NB4 (cell line): ENCODE data around the gene MEN1.

Experiments used
- CTCF ChIP-seq: IDR thresholded peaks from one replicate; pipeline ENCODE4 v1.5.1; 2012; ENCODE audit warnings: low read depth, low read length
- POLR2A ChIP-seq: IDR thresholded peaks from 2 replicates; pipeline ENCODE4 v1.6.1; 2011; ENCODE audit warnings: mild to moderate bottlenecking; ENCODE audit not compliant: insufficient read length; ENCODE audit errors: extremely low read depth

- TF ChIP-seq CTCF = peak; percentile 48
- TF ChIP-seq POLR2A = no peak
Observed at GRCh38 chr11:64844330-64845128, 34.2 kb upstream of the MEN1 start, which contains the start of gene CDC42BPG.
